Endothelial cell of umbilical vein (primary cell): ENCODE measurements around the gene NCBP1. TPM values are rescaled to one million over a fixed set of nuclear protein-coding genes. Genes with fewer than 3 reads are reported as not detected.

ENCODE experiments used
- BruUV-seq: library from RNA; stranded (reverse); fragments of 400-500 nt; replicated peaks from 2 replicates; lab custom pipeline; 2021; lab: Mats Ljungman, UMichigan
- CTCF ChIA-PET: fragments of 300-600, 350-600 bp; sonication (Branson Sonifier 250); formaldehyde crosslinking; loops from one replicate; lab custom pipeline; 2021; ENCODE audit warnings: antibody characterized with exemption, inconsistent platforms; lab: Charles Lee
- POLR2A ChIA-PET: fragments of 300-600, 350-600 bp; sonication (Branson Sonifier 250); formaldehyde crosslinking; loops from one replicate; lab custom pipeline; 2021; ENCODE audit warnings: antibody characterized with exemption, inconsistent platforms; lab: Charles Lee
- DNase-seq: peaks from one replicate; pipeline ENCODE4 v3.0.0-alpha.2; 2011; ENCODE audit warnings: low read depth, low spot score
- FAIRE-seq: peaks from 2 replicates; lab custom pipeline; 2011; peaks lifted over from hg19 to GRCh38; lab: Jason Lieb, UNC
- H2AFZ ChIP-seq: 2 replicates; pipeline ENCODE4 v1.6.0; 2012; ENCODE audit warnings: low read depth, low read length, control low read depth, inconsistent platforms
- H3K27ac ChIP-seq: 2 replicates; pipeline ENCODE4 v1.5.1; 2011; ENCODE audit warnings: low read depth, mild to moderate bottlenecking, control low read depth, low read length, moderate library complexity; ENCODE audit not compliant: insufficient read depth
- H3K27me3 ChIP-seq, 2 experiments: 2 replicates each; pipeline versions ENCODE4 v1.6.0 to v1.6.1; 2011; ENCODE audit warnings: low read length in 2 of 2, mixed read lengths in 1 of 2; ENCODE audit not compliant: control insufficient read depth in 2 of 2, insufficient read depth in 2 of 2
- H3K36me3 ChIP-seq, 2 experiments: 2 replicates in 1 of 2; 3 replicates in 1 of 2; pipeline ENCODE4 v1.5.1; 2011; ENCODE audit warnings: low read length in 2 of 2, mild to moderate bottlenecking in 1 of 2, moderate library complexity in 1 of 2; ENCODE audit not compliant: control insufficient read depth in 2 of 2, insufficient read depth in 2 of 2; ENCODE audit errors: extremely low read depth in 1 of 2
- H3K4me1 ChIP-seq: 3 replicates; pipeline ENCODE4 v1.5.1; 2011; ENCODE audit warnings: mild to moderate bottlenecking, low read length; ENCODE audit not compliant: control insufficient read depth, insufficient read depth; ENCODE audit errors: extremely low read depth
- H3K4me2 ChIP-seq: 2 replicates; pipeline ENCODE4 v1.6.1; 2011; ENCODE audit warnings: low read length, control low read depth, mixed read lengths; ENCODE audit not compliant: insufficient read depth
- H3K4me3 ChIP-seq, 3 experiments: fragments of 200-600 bp in 1 of 3; sonication (generic), shearing (Covaris generic) in 1 of 3; replicated peaks in 1 of 3; 2 replicates each; pipeline ENCODE4 v1.5.1; 2011 to 2016; ENCODE audit warnings: control low read depth in 3 of 3, low read length in 3 of 3, mild to moderate bottlenecking in 2 of 3, inconsistent platforms in 1 of 3, low read depth in 1 of 3, moderate library complexity in 1 of 3; ENCODE audit not compliant: insufficient read depth in 1 of 3
- H3K79me2 ChIP-seq: 2 replicates; pipeline ENCODE4 v1.6.0; 2012; ENCODE audit warnings: low read length, inconsistent platforms; ENCODE audit not compliant: control insufficient read depth, insufficient read depth
- H3K9ac ChIP-seq: replicated peaks from 2 replicates; pipeline ENCODE3; 2011; ENCODE audit warnings: low read length, control low read depth; ENCODE audit not compliant: insufficient read depth; ENCODE audit errors: extremely low read depth
- H3K9me1 ChIP-seq: replicated peaks from 3 replicates; pipeline ENCODE4 v1.6.0; 2011; ENCODE audit warnings: mild to moderate bottlenecking, low read length; ENCODE audit not compliant: control insufficient read depth, insufficient read depth; ENCODE audit errors: extremely low read depth
- H3K9me3 ChIP-seq: replicated peaks from 2 replicates; pipeline ENCODE4 v1.5.1; 2012; ENCODE audit warnings: low read length, inconsistent platforms; ENCODE audit not compliant: control insufficient read depth, insufficient read depth
- H4K20me1 ChIP-seq: replicated peaks from 2 replicates; pipeline ENCODE3; 2011; ENCODE audit warnings: mild to moderate bottlenecking, low read length; ENCODE audit not compliant: control insufficient read depth, insufficient read depth; ENCODE audit errors: extremely low read depth
- EZH2 ChIP-seq: IDR thresholded peaks from 2 replicates; pipeline ENCODE4 v1.6.1; 2012; ENCODE audit warnings: borderline replicate concordance, low read depth, mild to moderate bottlenecking, moderate library complexity, low read length, inconsistent platforms; ENCODE audit not compliant: severe bottlenecking
- FOS ChIP-seq: IDR thresholded peaks from 2 replicates; pipeline ENCODE4 v1.6.1; 2011; ENCODE audit warnings: mild to moderate bottlenecking, low read length, moderate library complexity, borderline replicate concordance; ENCODE audit not compliant: insufficient read depth
- GATA2 ChIP-seq: IDR thresholded peaks from 2 replicates; pipeline ENCODE4 v1.7.0; 2011; ENCODE audit warnings: low read depth, mild to moderate bottlenecking, moderate library complexity, mixed read lengths, low read length; ENCODE audit not compliant: insufficient read length, insufficient read depth
- JUN ChIP-seq: IDR thresholded peaks from 2 replicates; pipeline ENCODE4 v1.6.1; 2011; ENCODE audit warnings: borderline replicate concordance, low read depth; ENCODE audit not compliant: insufficient read length, insufficient read depth
- MYC ChIP-seq: IDR thresholded peaks from one replicate; pipeline ENCODE4 v1.6.1; 2011; ENCODE audit warnings: mild to moderate bottlenecking, low read depth, low read length
- POLR2A ChIP-seq: IDR thresholded peaks from 2 replicates; pipeline ENCODE4 v1.6.1; 2012; ENCODE audit warnings: low read depth, mild to moderate bottlenecking, control low read depth, low read length
- POLR2AphosphoS5 ChIP-seq: IDR thresholded peaks from 2 replicates; pipeline ENCODE4 v1.6.1; 2012; ENCODE audit warnings: low read depth, mild to moderate bottlenecking, control low read depth, low read length, moderate library complexity; ENCODE audit not compliant: insufficient read depth
- dilution Hi-C: fragments of 300-500 bp; cut with MboI; formaldehyde crosslinking; loops from one replicate; pipeline ENCODE4 v1.15.0; 2019; ENCODE audit warnings: low sequenced_read_pairs; ENCODE audit not compliant: extremely low pct_ligation_motif_present
- intact Hi-C: fragments of 100-400 bp; cut with micrococcal nuclease; formaldehyde crosslinking; loops from one replicate; pipeline ENCODE4 v1.10.0; 2022
- polyA plus RNA-seq, 4 experiments: library from polyadenylated mRNA; depleted of rRNA in 3 of 4; stranded (reverse) in 3 of 4; unstranded in 1 of 4; fragments of >200 nt; gene quantifications; 2 replicates each; pipeline versions ENCODE4 v1.2.1 to v1.2.3, GENCODE V29; 2011 to 2012; ENCODE audit warnings: missing spikeins in 1 of 4
- total RNA-seq: library from RNA; stranded (reverse); gene quantifications from 2 replicates; pipeline ENCODE4 v1.2.3, GENCODE V29; 2021
- TF ChIP-seq, protein P1 (sequence below), 2 donors: IDR thresholded peaks; 1 replicate in 1 of 2; 2 replicates in 1 of 2; pipeline ENCODE4 v1.5.1; 2011; ENCODE audit warnings: low read length in 2 of 2, mild to moderate bottlenecking in 2 of 2, moderate library complexity in 2 of 2, control low read depth in 1 of 2, inconsistent platforms in 1 of 2, low read depth in 1 of 2; ENCODE audit not compliant: insufficient read depth in 1 of 2; ENCODE audit errors: extremely low read depth in 1 of 2
- TF ChIP-seq, protein P2 (sequence below): IDR thresholded peaks from 2 replicates; pipeline ENCODE4 v1.6.1; 2011; ENCODE audit not compliant: insufficient read depth, insufficient read length

The NCBP1 gene
- total and polyA plus RNA-seq, 2 donors (not counting 3 experiments of a cell fraction or from before 2014, with no cell fraction given) = 10.9 to 45.3 TPM

DNA sequence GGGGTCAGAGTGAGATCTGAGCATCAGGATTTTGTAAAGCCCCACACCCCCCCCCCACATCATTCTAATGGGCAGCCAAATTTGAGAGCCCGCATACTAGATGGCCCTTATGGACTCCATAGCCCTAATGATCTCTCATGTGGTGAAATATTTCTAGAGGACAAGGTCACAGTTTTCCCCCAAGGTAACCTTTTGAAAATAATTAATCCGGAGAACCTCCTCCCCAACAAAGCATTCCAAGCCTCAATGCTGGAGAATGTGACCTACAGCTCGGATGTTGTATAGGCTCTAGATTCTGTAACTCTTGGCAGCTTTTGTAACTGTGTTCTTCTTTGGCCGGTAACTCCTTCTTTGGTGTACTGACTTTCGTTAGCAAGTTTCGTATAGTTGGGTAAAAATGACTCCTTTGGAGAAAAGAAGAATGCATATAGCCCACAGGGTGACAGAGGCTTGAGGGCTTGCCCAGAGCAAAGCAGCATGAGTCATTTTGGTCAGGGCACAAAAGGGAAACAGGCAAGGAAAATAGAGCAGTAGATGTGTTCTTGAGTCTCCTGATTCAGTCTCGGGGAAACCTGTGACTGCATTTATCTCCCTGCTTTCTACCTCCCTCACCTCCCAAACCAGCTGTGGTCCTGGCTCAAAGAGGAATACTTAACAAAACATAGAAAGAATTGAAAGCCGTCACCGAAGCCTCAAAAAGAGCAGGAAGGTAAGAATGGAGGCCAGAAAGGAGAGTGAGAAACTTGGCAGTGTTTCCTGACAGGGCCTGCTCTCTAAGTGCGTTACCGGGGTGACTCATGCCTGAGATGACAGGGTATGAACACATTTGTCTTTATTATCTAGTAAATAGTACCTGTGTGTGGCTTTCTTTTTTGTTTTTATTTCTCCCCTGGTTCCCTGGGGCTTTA lies 70.1 kb downstream of the NCBP1 start:
- intact Hi-C loops = no loop called here
- ChIA-PET CTCF (interaction anchor here (2.2 kb wide), 1 partner anchor 192 kb away, joined by 6 read pairs; no protein-coding TSS in a partner anchor), POLR2A (interaction anchor here (1.5 kb wide), 1 partner anchor 14 kb away, joined by 4 read pairs; no protein-coding TSS in a partner anchor)
- H3K9me3 ChIP-seq = no peaks in the 10 kb centered on the region
- H2AFZ ChIP-seq = peak overlapping the region; percentile 24
- H3K79me2 ChIP-seq = no peaks in the 10 kb centered on the region
- H4K20me1 ChIP-seq = no peaks in the 10 kb centered on the region
- dilution Hi-C loops = no loop called here
- TSS peak; percentile 52 for BruUV-seq
- no peaks in the 10 kb centered on the region for H3K36me3 ChIP-seq
- DNase-seq = peak; percentile 81
- H3K4me3 ChIP-seq = no peak overlapping the region
- H3K27ac ChIP-seq = peak overlapping the region; percentile 56
- peaks cover 0 to 7% of the 10 kb centered on the region in 2 experiments for H3K27me3 ChIP-seq
- peak overlapping the region; percentile 17 for H3K9ac ChIP-seq
- peak; percentile 20 for TF ChIP-seq JUN
- no peak for TF ChIP-seq POLR2AphosphoS5
- peak; percentile 49 for TF ChIP-seq FOS
- FAIRE-seq = peak; percentile 91
- H3K4me2 ChIP-seq = peak overlapping the region; percentile 47
- H3K9me1 ChIP-seq = no peaks in the 10 kb centered on the region
- peaks cover 16% of the 10 kb centered on the region for H3K4me1 ChIP-seq

DNA sequence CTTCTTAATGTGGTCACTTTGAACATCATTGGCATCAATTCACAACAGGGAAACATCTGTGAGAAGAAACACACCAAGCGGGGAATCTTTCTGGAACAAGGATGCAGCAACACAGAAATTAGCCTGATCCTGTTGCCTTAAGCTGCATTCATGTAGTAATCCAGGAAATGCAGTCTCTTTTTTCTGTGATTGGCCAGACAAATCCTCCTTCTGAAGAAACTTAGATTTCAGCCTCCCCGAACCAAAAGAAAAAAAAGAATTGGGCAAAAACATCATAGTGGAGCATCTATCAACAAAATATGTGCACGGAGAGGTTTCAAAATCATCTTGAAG lies 70.7 kb downstream of the NCBP1 start:
- Histone ChIP-seq H3K4me3 (no peak overlapping the region), H2AFZ (no peak overlapping the region), H3K79me2 (no peaks in the 10 kb centered on the region), H3K4me1 (peaks cover 16% of the 10 kb centered on the region), H3K9ac (no peak overlapping the region), H3K4me2 (peak overlapping the region; percentile 47), H3K36me3 (no peaks in the 10 kb centered on the region), H4K20me1 (no peaks in the 10 kb centered on the region), H3K9me1 (no peaks in the 10 kb centered on the region), H3K27ac (peak overlapping the region; percentile 56), H3K9me3 (no peaks in the 10 kb centered on the region), H3K27me3 (peaks cover 0 to 7% of the 10 kb centered on the region in 2 experiments)
- CTCF ChIA-PET = interaction anchor here (2.1 to 2.2 kb wide), 2 partner anchors 192 to 198 kb away, joined by 6 to 8 read pairs; no protein-coding TSS in a partner anchor
- dilution Hi-C loops (no loop called here), intact Hi-C loops (no loop called here)
- TF ChIP-seq EZH2 (no peak), POLR2AphosphoS5 (no peak), GATA2 (no peak), JUN (no peak), FOS (no peak), MYC (no peak), POLR2A (no peak)
- TF ChIP-seq, protein P1, sequence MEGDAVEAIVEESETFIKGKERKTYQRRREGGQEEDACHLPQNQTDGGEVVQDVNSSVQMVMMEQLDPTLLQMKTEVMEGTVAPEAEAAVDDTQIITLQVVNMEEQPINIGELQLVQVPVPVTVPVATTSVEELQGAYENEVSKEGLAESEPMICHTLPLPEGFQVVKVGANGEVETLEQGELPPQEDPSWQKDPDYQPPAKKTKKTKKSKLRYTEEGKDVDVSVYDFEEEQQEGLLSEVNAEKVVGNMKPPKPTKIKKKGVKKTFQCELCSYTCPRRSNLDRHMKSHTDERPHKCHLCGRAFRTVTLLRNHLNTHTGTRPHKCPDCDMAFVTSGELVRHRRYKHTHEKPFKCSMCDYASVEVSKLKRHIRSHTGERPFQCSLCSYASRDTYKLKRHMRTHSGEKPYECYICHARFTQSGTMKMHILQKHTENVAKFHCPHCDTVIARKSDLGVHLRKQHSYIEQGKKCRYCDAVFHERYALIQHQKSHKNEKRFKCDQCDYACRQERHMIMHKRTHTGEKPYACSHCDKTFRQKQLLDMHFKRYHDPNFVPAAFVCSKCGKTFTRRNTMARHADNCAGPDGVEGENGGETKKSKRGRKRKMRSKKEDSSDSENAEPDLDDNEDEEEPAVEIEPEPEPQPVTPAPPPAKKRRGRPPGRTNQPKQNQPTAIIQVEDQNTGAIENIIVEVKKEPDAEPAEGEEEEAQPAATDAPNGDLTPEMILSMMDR (IDR thresholded peaks at IDR 0.05; ENCODE audit: extremely low read depth in 1 of 2, insufficient read depth in 1 of 2, low read depth in 1 of 2, low read length in 2 of 2) = no peak
- TF ChIP-seq, protein P2, sequence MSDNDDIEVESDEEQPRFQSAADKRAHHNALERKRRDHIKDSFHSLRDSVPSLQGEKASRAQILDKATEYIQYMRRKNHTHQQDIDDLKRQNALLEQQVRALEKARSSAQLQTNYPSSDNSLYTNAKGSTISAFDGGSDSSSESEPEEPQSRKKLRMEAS = no peak
- BruUV-seq = no TSS peak
- POLR2A ChIA-PET = interaction anchor here (1.5 kb wide), 1 partner anchor 15 kb away, joined by 4 read pairs; no protein-coding TSS in a partner anchor
- no peak for DNase-seq
- FAIRE-seq = no peak
